Umbilical cord (tissue), 2 donors: ENCODE data around the gene RFLNA. TPM values are rescaled to one million over a fixed set of nuclear protein-coding genes. Genes with fewer than 3 reads are reported as not detected.

Experiments
- DNase-seq: peaks from one replicate; pipeline ENCODE4 v3.0.0-alpha.2; 2015; ENCODE audit warnings: low spot score
- total RNA-seq: library from RNA; depleted of rRNA; stranded (reverse); fragments of >200 nt; gene quantifications from one replicate; pipeline ENCODE4 v1.2.3, GENCODE V29; 2014; ENCODE audit warnings: low replicate concordance; ENCODE audit not compliant: insufficient read depth

The RFLNA gene
- total RNA-seq, 1 donor from 2014 or later, result 7.2 TPM

- no peak for DNase-seq
Observed at GRCh38 chr12:124336742-124337520, 42.0 kb downstream of the RFLNA start.

GRCh38 chr12:124337622-124338021 lies 42.7 kb downstream of the RFLNA start:
- no peak for DNase-seq

- DNase-seq, result no peak
Observed at GRCh38 chr12:124338448-124338847, 43.6 kb downstream of the RFLNA start.

- DNase-seq, result no peak
Observed at GRCh38 chr12:124338876-124339603, 44.1 kb downstream of the RFLNA start.

GRCh38 chr12:124340080-124340900 lies 45.4 kb downstream of the RFLNA start:
- no peak for DNase-seq

GRCh38 chr12:124341645-124342069 lies 46.8 kb downstream of the RFLNA start:
- DNase-seq, result no peak

- DNase-seq, result no peak
Observed at GRCh38 chr12:124344022-124344421, 49.1 kb downstream of the RFLNA start.

- no peak for DNase-seq
Observed at GRCh38 chr12:124344526-124344925, 49.6 kb downstream of the RFLNA start.

- no peak for DNase-seq
Observed at GRCh38 chr12:124345795-124346194, 50.9 kb downstream of the RFLNA start.

- no peak for DNase-seq
Observed at GRCh38 chr12:124346425-124347168, 51.7 kb downstream of the RFLNA start.

- DNase-seq, result no peak
Observed at GRCh38 chr12:124347335-124347734, 52.4 kb downstream of the RFLNA start.

GRCh38 chr12:124347805-124348658 lies 53.1 kb downstream of the RFLNA start:
- DNase-seq, result no peak

GRCh38 chr12:124348659-124349380 lies 53.9 kb downstream of the RFLNA start:
- DNase-seq, result no peak

GRCh38 chr12:124350491-124350890 lies 55.6 kb downstream of the RFLNA start:
- DNase-seq, result no peak

GRCh38 chr12:124351422-124351821 lies 56.5 kb downstream of the RFLNA start:
- no peak for DNase-seq

GRCh38 chr12:124352257-124352656 lies 57.4 kb downstream of the RFLNA start:
- DNase-seq, result no peak

- no peak for DNase-seq
Observed at GRCh38 chr12:124352839-124353238, 57.9 kb downstream of the RFLNA start.

GRCh38 chr12:124354400-124354799 lies 59.5 kb downstream of the RFLNA start:
- DNase-seq, result no peak

- no peak for DNase-seq
Observed at GRCh38 chr12:124356221-124356620, 61.3 kb downstream of the RFLNA start.

GRCh38 chr12:124357616-124358015 lies 62.7 kb downstream of the RFLNA start:
- DNase-seq, result no peak
